Heart left ventricle (tissue), 16 donors: Measurements from ENCODE around the gene CPEB4. TPM values are rescaled to one million over a fixed set of nuclear protein-coding genes. Genes with fewer than 3 reads are reported as not detected.

Experiments
- ATAC-seq, 4 donors: fragments of 200-7000 bp; cut with Tn5 transposase; one replicate each; pipeline ENCODE4 v1.9.1; 2020 to 2022; ENCODE audit warnings: moderate library complexity in 4 of 4, mild to moderate bottlenecking in 3 of 4, moderate number of reproducible peaks in 1 of 4
- DNase-seq, 5 donors: peaks; one replicate each; pipeline ENCODE4 v3.0.0-alpha.2; 2020
- H3K27ac ChIP-seq, 12 donors: fragments of 200-600 bp; sonication (generic) in 4 of 12; one replicate each; pipeline versions ENCODE4 v1.5.0 to v1.8.0; 2016 to 2022; ENCODE audit warnings: mild to moderate bottlenecking in 2 of 12
- H3K27me3 ChIP-seq, 9 donors: fragments of 200-600 bp; sonication (generic) in 2 of 9; one replicate each; pipeline versions ENCODE4 v1.5.1 to v1.8.0; 2016 to 2022; ENCODE audit warnings: mild to moderate bottlenecking in 3 of 9
- H3K36me3 ChIP-seq, 9 donors: fragments of 200-600 bp; sonication (generic) in 2 of 9; one replicate each; pipeline versions ENCODE4 v1.5.0 to v1.8.0; 2018 to 2022; ENCODE audit warnings: mild to moderate bottlenecking in 2 of 9
- H3K4me1 ChIP-seq, 12 donors: fragments of 200-600 bp; sonication (generic) in 4 of 12; one replicate each; pipeline versions ENCODE4 v1.5.0 to v1.8.0; 2016 to 2022; ENCODE audit warnings: mild to moderate bottlenecking in 3 of 12
- H3K4me3 ChIP-seq, 12 donors: fragments of 200-600 bp; sonication (generic) in 4 of 12; one replicate each; pipeline versions ENCODE4 v1.5.0 to v1.8.0; 2017 to 2022; ENCODE audit warnings: mild to moderate bottlenecking in 9 of 12, moderate library complexity in 4 of 12
- H3K9me3 ChIP-seq, 12 donors: fragments of 200-600 bp; sonication (generic) in 4 of 12; one replicate each; pipeline versions ENCODE4 v1.5.0 to v1.8.0; 2016 to 2022; ENCODE audit warnings: mild to moderate bottlenecking in 1 of 12
- CTCF ChIP-seq, 12 donors: fragments of 200-600 bp; sonication (generic) in 4 of 12; IDR thresholded peaks; one replicate each; pipeline versions ENCODE4 v1.5.0 to v1.8.0; 2018 to 2022; ENCODE audit warnings: antibody characterized with exemption in 12 of 12, mild to moderate bottlenecking in 5 of 12
- POLR2A ChIP-seq, 2 donors: fragments of 450-650 bp; IDR thresholded peaks; one replicate each; pipeline ENCODE4 v1.6.1; 2017; ENCODE audit warnings: antibody characterized with exemption in 2 of 2, mild to moderate bottlenecking in 2 of 2, moderate library complexity in 2 of 2
- WGBS, 4 donors: extraction: QIAGEN DNeasy Blood & Tissue Kit in 2 of 4; methylation state at CpG; one replicate each; pipeline versions ENCODE4 v1.1.5 to v1.1.7; 2013 to 2018; 5-methylcytosine and 5-hydroxymethylcytosine counted together
- intact Hi-C, 10 donors: fragments of 100-400 bp; cut with DNase I; formaldehyde crosslinking; loops; one replicate each; pipeline versions ENCODE4 v1.11.1 to v1.14.2; 2022
- polyA plus RNA-seq, 2 donors: library from polyadenylated mRNA; stranded (reverse); fragments of 200-250 nt; gene quantifications; one replicate each; pipeline ENCODE4 v1.2.3, GENCODE V29; 2013
- total RNA-seq, 9 donors: library from RNA; depleted of rRNA in 2 of 9; stranded (reverse); fragments of >200 nt in 2 of 9; fragmentation: NEBNext Ultra II Directional in 3 of 9; extraction: Animal tissue kit (Norgen Biotek cat#: 25700) in 3 of 9; gene quantifications; one replicate each; pipeline versions ENCODE4 v1.1.0 to v1.2.4, GENCODE V29; 2016 to 2023
- donor health status: ischemic (EF 13 %, LVEDD 7.1; RV severe dilation, severe dysfunction).
- donor health status: healthy with polysubstance abuse.
- donor health status: DM: no; HTN: yes; CAD: no.
- donor health status: DM: no; HTN: no; CAD: no.
- donor health status: ischemic (EF 25% LVEDD 6.9; RV normal size, moderate dysfunction).
- donor health status: ischemic (EF 25% LVEDD 5.7; RV mildly dilated, moderate dysfunction).
- donor health status: healthy.
- donor health status: DM: yes; HTN: yes; CAD: no.
- donor health status: ischemic (EF 35%, LVEDD 5.7; RV mildly dilated, moderate dysfunction).
- donor health status: nonischemic (EF 11% LVEDD 7.7; RV severe dilation, severe dysfunction).
- donor health status: DM: yes; HTN: yes; CAD: no.
- donor health status: PGD.
- donor health status: ischemic (EF 29% LVEDD 5.4; RV normal size, mild dysfunction).
- donor health status: nonischemic (EF 23%, LVEDD 6.1; RV moderate dilation, normal function).

The CPEB4 gene
- total and polyA plus RNA-seq, 11 donors: 28.7 to 217 (median 168) TPM

- Histone ChIP-seq H3K36me3 (no peaks in the 10 kb centered on the region), H3K9me3 (peaks cover 0 to 7% (median 0%) of the 10 kb centered on the region in 12 donors), H3K4me3 (no peak overlapping the region), H3K27me3 (no peaks in the 10 kb centered on the region), H3K4me1 (peaks cover 0 to 46% (median 0%) of the 10 kb centered on the region in 12 donors), H3K27ac (peak overlapping the region in 1 of 12 donors; percentile 16)
- DNase-seq: no peak
- WGBS, 4 donors: 70 to 81% (median 72%) methylated on average over 7 of the region's 7 CpGs
- no peak for ATAC-seq
- TF ChIP-seq POLR2A (IDR thresholded peaks at IDR 0.05): no peak
- intact Hi-C loops: loop anchor here in 1 of 10 donors (10.0 kb wide), 1 partner anchor 243 kb away; no protein-coding TSS in a partner anchor
Measured at GRCh38 chr5:173868096-173868880, 19.9 kb upstream of the CPEB4 start.

DNA sequence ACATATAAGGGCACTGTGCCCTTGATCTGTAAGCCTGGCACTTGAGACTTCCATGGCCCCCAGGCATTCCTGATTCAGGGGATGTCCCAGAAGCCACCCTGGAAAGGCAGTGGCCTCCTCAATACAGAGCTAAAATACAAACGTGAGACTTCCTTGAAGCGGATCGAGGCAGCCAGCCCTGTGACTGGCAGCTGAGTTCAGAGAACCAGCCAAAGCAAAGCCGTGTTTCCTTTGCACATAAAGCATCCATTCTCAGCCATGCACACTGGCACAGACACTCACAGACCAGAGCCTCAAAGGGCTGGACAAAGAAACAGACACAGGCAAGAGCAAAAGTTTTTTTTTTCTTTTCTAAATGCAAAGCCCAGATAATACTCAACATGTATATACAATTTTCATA, 18.8 kb upstream of the CPEB4 start:
- no peak overlapping the region for H3K27ac ChIP-seq

DNA sequence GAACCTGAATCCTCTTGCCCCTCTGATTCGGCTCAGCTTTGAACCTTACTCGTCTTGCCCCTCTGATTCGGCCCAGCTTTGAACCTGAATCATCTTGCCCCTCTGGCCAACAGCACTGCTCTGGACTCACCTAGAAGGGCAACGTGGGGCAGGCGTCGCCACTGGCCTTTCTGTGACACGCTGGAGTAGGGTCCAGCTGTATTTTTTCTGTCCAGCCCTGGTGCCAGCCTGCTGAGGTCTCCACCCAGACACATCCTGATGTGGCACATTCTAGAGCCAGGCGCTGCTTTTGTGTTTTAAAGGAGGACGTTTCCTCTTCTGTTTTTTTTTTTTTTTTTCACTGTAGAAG, 15.2 kb upstream of the CPEB4 start:
- DNase-seq (peak in 1 of 5 donors; percentile 66), ATAC-seq (peak in 2 of 4 donors; percentile 40 to 53)
- intact Hi-C loops: no loop called here
- WGBS, 4 donors: 74 to 85% (median 76%) methylated on average over 9 of the region's 9 CpGs
- H3K9me3 ChIP-seq: no peaks in the 10 kb centered on the region
- TF ChIP-seq CTCF (IDR thresholded peaks at IDR 0.05) (no peak), POLR2A (IDR thresholded peaks at IDR 0.05) (no peak)
- no peaks in the 10 kb centered on the region for H3K36me3 ChIP-seq
- H3K4me1 ChIP-seq: peaks cover 0 to 17% (median under 1%) of the 10 kb centered on the region in 12 donors
- no peak overlapping the region for H3K4me3 ChIP-seq
- peak overlapping the region in 4 of 12 donors; percentile 4 to 77 (median 31) for H3K27ac ChIP-seq
- no peaks in the 10 kb centered on the region for H3K27me3 ChIP-seq

More for the DNA sequence above, 18.8 kb upstream of the CPEB4 start:
- ATAC-seq: peak in 2 of 4 donors; percentile 27 to 34
- WGBS, 4 donors: 31 to 58% (median 45%) methylated on average over 4 of the region's 4 CpGs
- Histone ChIP-seq H3K4me1 (peaks cover 0 to 42% (median 0%) of the 10 kb centered on the region in 12 donors), H3K9me3 (peaks cover 0 to 7% (median 0%) of the 10 kb centered on the region in 12 donors), H3K4me3 (no peak overlapping the region), H3K27me3 (no peaks in the 10 kb centered on the region), H3K36me3 (no peaks in the 10 kb centered on the region)
- intact Hi-C loops: loop anchor here in 1 of 10 donors (10.0 kb wide), 1 partner anchor 245 kb away; no protein-coding TSS in a partner anchor
- no peak for DNase-seq
- TF ChIP-seq CTCF (IDR thresholded peaks at IDR 0.05) (no peak), POLR2A (IDR thresholded peaks at IDR 0.05) (no peak)

- intact Hi-C loops: no loop called here
- WGBS, 4 donors: 89 to 92% (median 91%) methylated on average over 4 of the region's 4 CpGs
- no peaks in the 10 kb centered on the region for H3K9me3 ChIP-seq
- peaks cover 0 to 20% (median 4%) of the 10 kb centered on the region in 12 donors for H3K4me1 ChIP-seq
- H3K27me3 ChIP-seq: no peaks in the 10 kb centered on the region
- no peak overlapping the region for H3K4me3 ChIP-seq
- no peaks in the 10 kb centered on the region for H3K36me3 ChIP-seq
- DNase-seq (no peak), ATAC-seq (no peak)
- H3K27ac ChIP-seq: peak overlapping the region in 4 of 12 donors; percentile 4 to 77 (median 31)
- TF ChIP-seq CTCF (IDR thresholded peaks at IDR 0.05) (no peak), POLR2A (IDR thresholded peaks at IDR 0.05) (no peak)
Measured at GRCh38 chr5:173873306-173873922, 14.7 kb upstream of the CPEB4 start.
